ENCODE data around the gene OSTN.
"Not testable (repeated sequence)": the region's sequence is repeated elsewhere in the genome, so short reads cannot be mapped to it uniquely, and the experiment has no call there.

Gene OSTN

GRCh38 chr3:191268737-191269136 lies 69.7 kb downstream of the OSTN start:
- DNase-seq (ENCODE audit: low read depth): no peak

DNA sequence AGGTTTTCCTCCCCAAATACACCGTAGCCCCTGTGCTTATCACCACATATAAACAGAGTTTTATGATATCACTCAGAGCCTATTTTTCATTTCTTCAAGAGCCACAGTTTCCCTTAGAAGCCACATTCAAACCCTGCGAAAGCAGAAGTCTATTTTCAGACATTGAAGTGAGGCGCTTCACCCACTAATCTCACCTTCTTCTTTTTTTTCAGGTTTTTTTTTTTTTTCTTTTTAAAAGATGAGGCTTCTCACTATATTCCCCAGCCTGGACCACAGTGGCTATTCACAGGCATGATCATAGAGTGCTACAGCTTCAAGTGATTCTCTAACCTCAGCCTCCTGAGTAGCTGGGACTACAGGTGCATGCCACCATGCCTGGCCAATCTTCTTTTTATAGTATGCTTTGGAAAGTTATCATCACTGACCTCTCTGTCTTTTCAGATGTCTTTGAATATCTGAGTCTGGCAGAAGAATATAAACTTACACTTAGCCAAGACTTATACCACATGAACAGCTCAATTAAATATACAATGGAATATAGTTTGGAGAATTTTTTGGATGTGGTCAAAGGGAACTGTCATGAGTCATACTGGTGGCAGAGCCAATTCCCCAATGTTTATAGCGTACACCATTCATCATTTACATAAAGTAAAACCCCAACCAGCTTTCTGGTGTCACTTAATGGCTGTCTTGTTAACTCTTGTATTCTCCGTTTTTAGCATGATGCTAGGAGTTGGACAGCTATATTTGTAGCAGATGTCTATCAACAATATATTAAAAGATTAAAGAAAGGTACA lies 70.4 kb downstream of the OSTN start:
- DNase-seq (ENCODE audit: low read depth): no peak

DNA sequence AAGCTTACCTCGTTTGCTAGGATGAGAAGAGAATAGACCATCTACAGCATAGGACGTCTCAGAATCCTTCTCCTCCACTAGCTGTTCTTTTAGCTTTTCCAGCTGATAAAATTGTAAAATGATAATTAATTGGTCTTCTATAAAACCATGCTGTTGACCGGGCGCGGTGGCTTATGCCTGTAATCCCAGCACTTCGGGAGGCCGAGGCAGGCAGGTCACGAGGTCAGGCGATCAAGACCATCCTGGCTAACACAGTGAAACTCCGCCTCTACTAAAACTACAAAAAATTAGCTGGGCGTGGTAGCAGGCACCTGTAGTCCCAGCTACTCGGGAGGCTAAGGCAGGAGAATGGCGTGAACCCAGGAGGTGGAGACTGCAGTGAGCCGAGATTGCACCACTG lies 76.2 kb downstream of the OSTN start:
- DNase-seq (ENCODE audit: low read depth): not testable (repeated sequence)

DNA sequence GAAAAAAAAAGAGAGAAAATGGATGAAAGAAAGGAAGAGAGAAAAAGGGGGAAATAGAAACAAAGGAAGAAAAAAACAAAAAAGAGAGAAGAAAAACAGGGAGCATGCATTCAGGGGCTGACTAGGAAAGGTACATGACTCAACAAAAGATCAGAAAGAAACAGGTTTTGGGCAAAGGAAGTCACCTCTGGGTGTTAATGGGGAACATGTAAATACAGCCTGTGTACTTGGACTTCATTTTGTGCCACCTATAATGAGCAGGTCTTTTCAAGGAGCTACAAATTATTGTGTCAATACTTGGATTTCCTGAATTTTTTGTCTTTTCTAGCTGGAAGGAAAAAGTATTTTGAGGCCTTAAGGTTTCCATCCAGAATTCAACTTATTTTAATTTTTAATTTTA lies 76.7 kb downstream of the OSTN start:
- no peak for DNase-seq (ENCODE audit: low read depth)

DNA sequence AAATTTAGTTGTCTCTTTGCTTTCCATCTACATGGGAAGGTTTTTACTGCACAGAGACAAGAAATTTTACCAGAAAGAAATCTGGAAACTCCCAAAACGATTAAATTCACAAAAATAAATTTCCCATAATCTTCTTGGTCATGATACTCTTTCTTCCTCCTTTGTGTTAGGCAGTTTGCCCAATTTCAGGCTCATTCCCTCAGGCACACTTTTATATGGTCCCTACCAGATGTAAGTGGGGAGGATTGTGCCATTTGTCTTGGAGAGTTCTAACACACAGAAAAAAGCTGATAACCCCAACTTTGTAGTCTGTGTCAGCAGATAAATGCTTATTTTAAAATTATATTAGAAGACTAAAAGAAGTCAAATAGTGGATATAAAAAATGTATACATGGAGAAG lies 81.1 kb downstream of the OSTN start:
- no peak for DNase-seq (ENCODE audit: low read depth)

- DNase-seq (ENCODE audit: low read depth): no peak
Measured at GRCh38 chr3:191280882-191281281, 81.8 kb downstream of the OSTN start.

- DNase-seq (ENCODE audit: low read depth): peak; percentile 3
Measured at GRCh38 chr3:191282251-191283185, 83.5 kb downstream of the OSTN start.

DNA sequence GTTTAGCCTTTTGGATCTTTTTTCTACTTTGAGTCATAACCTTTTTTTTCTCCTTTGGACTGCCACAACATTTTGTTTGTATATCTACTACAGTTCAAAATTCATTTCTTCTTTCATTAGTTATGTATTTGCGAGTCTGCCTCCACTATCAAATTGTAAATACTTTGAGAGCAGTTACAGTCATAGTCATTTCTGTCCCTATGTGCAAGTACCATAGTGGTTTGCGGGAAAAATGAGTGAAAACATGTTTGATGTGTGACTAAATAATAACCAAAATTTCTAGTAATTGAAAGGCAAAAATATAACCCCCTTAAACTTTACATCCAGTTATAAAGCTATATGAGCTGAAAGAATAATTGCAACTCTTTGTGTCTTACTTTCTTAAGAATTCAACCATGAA lies 84.4 kb downstream of the OSTN start:
- DNase-seq (ENCODE audit: low read depth): no peak

DNA sequence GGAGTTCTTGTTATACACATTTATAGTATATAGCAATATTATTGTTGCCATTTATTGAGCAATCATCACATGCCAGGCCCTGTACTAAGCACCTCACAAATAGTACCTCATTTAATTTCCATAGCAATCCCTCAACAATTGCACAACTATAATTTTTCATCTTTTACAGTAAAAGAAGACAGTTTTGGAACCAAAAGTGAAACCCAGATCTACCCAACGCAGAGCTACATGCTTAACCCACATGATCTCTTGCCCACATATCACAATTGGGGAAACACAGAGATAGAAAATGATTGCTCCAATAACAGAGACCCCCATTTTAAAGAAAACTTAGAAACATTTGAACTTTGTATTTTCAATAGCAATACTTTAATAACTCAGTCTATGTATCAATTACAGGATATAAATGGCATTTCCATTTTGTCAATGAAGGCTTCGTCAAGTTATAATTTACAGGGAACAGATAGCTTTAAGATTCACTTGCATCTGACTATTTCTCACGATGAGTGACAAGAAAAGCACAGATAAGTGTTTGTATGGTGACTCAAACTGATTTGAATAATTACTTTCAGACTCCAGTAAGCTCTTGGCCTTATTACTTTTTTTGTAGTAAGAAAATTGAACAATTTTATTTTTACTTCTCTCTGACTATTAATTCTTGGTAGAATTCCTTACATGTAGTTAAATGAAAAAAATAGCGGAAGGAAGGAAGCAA lies 91.4 kb downstream of the OSTN start:
- peak; percentile 47 for DNase-seq (ENCODE audit: low read depth)

GRCh38 chr3:191292243-191293015 lies 93.4 kb downstream of the OSTN start:
- DNase-seq (ENCODE audit: low read depth): no peak

- DNase-seq (ENCODE audit: low read depth): no peak
Measured at GRCh38 chr3:191294291-191294690, 95.2 kb downstream of the OSTN start.

- no peak for DNase-seq (ENCODE audit: low read depth)
Measured at GRCh38 chr3:191296041-191296541, 97.0 kb downstream of the OSTN start.

GRCh38 chr3:191298846-191299245 lies 99.8 kb downstream of the OSTN start:
- no peak for DNase-seq (ENCODE audit: low read depth)

GRCh38 chr3:191300422-191300821 lies 101.4 kb downstream of the OSTN start:
- DNase-seq (ENCODE audit: low read depth): no peak

- no peak for DNase-seq (ENCODE audit: low read depth)
Measured at GRCh38 chr3:191301017-191301416, 102.0 kb downstream of the OSTN start.

DNA sequence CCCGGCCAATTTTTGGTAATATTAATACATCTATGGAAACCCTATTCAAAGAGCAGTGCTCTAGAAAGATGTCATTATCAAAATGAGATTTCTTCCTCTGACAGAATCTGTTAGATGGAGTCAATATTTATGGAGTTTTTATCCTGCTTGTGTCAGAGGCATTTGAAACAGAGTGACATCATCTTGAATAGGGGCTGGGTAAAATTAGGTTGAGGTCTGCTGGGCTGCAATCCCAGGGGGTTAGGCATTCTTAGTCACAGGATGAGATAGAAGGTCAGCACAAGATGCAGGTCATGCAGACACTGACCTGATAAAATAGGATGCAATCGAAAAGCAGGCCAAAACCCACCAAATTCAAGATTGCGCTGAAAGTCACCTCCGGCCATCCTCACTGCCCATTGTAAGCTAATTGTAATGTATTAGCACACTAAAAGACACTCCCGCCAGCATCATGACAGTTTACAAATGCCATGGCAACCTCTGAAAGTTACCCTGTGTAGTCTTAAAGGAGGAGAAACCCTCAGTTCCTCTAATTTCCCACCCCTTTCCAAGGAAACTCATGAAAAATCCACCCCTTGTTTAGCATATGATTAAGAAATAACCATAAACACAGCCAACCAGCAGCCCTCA lies 102.9 kb downstream of the OSTN start:
- DNase-seq (ENCODE audit: low read depth): no peak

DNA sequence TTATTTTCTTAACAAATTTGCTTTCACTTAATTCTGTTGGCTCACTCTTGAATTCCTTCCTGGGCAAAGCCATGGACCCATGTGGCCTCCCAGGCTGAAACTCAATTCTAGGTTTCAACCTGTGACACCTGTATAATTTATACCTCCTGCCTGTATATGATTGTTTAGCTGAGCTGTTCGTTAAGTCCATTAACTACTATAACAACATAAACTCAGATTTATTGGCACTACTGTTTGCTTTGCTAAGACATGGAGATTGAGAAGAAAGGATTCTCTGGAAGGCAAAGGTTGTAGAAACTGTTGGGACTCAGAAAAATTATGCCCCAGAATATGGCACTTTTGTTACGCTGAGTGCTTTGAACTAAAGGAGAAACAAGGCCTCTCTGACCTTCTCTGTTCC lies 103.4 kb downstream of the OSTN start:
- DNase-seq (ENCODE audit: low read depth): no peak

- DNase-seq (ENCODE audit: low read depth): no peak
Measured at GRCh38 chr3:191303596-191303995, 104.6 kb downstream of the OSTN start.

DNA sequence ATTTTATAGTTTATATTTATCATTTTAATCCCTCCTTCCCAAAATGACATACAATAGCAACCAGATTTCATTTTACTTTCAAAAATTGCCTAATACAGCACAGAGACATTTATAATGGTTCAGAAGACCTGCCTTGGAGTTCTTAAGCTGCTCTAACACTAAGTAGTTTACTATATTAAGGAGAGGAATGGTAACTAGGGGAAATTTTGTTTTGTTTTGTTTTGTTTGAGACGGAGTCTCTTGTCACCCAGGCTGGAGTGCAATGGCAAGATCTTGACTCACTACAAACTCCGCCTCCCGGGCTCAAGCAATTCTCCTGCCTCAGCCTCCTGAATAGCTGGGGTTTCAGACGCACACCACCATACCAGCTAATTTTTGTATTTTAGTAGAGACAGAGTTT lies 107.4 kb downstream of the OSTN start:
- no peak for DNase-seq (ENCODE audit: low read depth)

- no peak for DNase-seq (ENCODE audit: low read depth)
Measured at GRCh38 chr3:191307341-191307740, 108.3 kb downstream of the OSTN start.

GRCh38 chr3:191313296-191313695 lies 114.3 kb downstream of the OSTN start:
- no peak for DNase-seq (ENCODE audit: low read depth)
